RPMI7951 (cell line): Measurements from ENCODE around the gene ALG8. TPM values are rescaled to one million over a fixed set of nuclear protein-coding genes. Genes with fewer than 3 reads are reported as not detected.
"Not testable (repeated sequence)": the region's sequence is repeated elsewhere in the genome, so short reads cannot be mapped to it uniquely, and the experiment has no call there.

Experiments
- DNase-seq: peaks from one replicate; pipeline ENCODE4 v3.0.0-alpha.2; 2012; ENCODE audit warnings: low read depth
- total RNA-seq: library from RNA; depleted of rRNA; stranded (reverse); fragments of >200 nt; shearing (Covaris generic); gene quantifications from 2 replicates; pipeline ENCODE4 v1.2.3, GENCODE V29; 2014

The ALG8 gene
- total RNA-seq, 1 experiment from 2014 or later, result 115 TPM

DNA sequence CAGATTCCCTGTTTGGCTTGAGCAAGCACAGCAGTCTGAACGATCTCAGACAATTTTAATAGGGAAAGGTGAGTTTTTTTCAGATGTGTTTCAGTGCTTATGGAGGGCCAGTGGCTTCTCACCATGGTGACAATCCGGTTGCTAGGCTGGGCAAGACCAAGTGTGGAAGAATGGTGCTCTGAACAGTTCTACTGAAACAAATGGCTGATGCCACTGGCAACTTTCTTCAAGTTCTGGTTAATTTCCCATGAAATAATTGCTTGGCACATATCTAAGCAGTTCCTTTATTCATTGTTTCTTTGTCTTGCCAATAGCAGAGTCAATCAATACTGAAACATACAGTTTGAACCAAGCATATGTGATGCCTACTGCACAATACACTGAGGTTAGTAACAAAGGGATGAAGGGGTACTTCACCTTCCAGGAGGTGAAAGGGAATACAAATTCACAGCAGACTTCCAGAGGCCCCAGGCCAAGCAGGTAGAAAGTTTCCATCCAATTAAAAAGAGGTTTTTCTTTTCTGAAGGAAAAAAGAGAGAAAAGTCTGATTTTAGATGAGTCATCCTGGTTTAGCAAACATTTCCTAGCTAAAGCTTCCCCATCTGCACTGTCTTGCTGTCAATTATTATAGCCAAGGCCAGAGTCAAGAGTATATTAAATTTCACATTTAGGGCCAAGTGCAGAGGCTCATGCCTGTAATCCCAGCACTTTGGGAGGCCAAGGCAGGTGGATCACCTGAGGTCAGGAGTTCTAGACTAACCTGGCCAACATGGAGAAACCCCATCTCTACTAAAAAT, 38.6 kb downstream of the ALG8 start:
- DNase-seq, result no peak

GRCh38 chr11:78100261-78100660, 39.2 kb downstream of the ALG8 start:
- no peak for DNase-seq

GRCh38 chr11:78099666-78100065, 39.8 kb downstream of the ALG8 start:
- no peak for DNase-seq

DNA sequence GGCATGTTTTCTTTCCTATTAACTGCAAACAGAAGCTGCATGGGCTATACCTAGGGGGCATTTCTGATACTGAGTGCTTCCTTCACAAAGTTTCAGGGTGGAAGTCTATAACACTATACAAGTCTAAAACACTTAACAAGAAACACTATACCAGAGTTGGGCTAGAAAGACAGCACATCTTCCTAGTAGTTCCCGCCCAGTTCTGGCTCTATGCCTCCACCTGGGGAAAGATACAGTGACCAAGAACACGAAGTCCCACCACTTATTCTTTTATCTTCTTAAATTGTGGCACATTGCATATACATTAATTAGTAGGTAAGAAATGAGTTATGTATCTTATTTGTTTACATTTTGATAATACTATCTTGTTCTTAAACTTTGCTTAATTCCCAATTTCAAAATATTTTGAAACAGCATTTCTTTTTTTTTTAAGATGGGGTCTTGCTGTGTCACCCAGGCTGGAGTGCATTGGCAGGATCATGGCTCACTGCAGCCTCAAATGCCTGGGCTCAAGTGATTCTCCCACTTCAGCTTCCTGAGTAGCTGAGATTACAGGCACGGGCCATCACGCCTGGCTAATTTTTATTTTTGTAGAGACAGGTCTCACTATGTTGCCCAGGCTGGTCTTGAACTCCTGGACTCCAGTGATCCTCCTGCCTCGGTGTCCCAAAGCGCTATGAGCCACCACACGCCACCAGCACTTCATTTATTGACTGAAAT, 41.6 kb downstream of the ALG8 start:
- DNase-seq, result no peak

- DNase-seq, result no peak
Measured at GRCh38 chr11:78094250-78094649, 45.2 kb downstream of the ALG8 start.

GRCh38 chr11:78086521-78087074, 52.8 kb downstream of the ALG8 start:
- DNase-seq, result peak; percentile 44

GRCh38 chr11:78085972-78086371, 53.5 kb downstream of the ALG8 start:
- no peak for DNase-seq

- DNase-seq, result peak; percentile 81
Measured at GRCh38 chr11:78084506-78084905, 54.9 kb downstream of the ALG8 start.

DNA sequence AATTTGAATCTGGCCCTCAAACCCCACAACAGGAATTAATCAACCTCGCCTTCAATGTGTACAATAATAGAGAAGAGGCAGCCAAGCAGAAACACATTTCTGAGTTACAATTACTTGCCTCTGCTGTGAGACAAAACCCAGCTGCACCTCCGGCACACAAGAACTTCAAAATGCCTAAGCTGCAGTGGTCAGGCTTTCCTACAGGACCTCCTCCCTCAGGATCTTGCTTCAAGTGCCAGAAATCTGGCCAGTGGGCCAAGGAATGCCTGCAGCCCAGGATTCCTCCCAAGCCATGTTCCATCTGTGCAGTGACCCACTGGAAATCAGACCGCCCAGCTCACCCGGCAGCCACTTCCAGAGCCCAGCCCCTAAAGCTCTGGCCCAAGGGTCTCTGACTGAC, 56.4 kb downstream of the ALG8 start:
- DNase-seq, result peak; percentile 58

- DNase-seq, result no peak
Measured at GRCh38 chr11:78082146-78082545, 57.3 kb downstream of the ALG8 start.

GRCh38 chr11:78081583-78081982, 57.8 kb downstream of the ALG8 start:
- DNase-seq, result no peak

GRCh38 chr11:78080818-78081495, 58.5 kb downstream of the ALG8 start:
- peak; percentile 92 for DNase-seq

- DNase-seq, result peak; percentile 22
Measured at GRCh38 chr11:78080084-78080817, 59.2 kb downstream of the ALG8 start.

GRCh38 chr11:78079232-78080083, 60.0 kb downstream of the ALG8 start, which contains the start of gene NDUFC2:
Gene NDUFC2 (minus strand): TSS chr11:78079862. CDS start chr11:78079744, 118 bp downstream.
- DNase-seq, result peak; percentile 83

- no peak for DNase-seq
Measured at GRCh38 chr11:78078218-78079167, 60.9 kb downstream of the ALG8 start.

GRCh38 chr11:78077592-78077991, 61.8 kb downstream of the ALG8 start:
- DNase-seq, result not testable (repeated sequence)

GRCh38 chr11:78076733-78077403, 62.6 kb downstream of the ALG8 start:
- DNase-seq, result no peak

GRCh38 chr11:78074756-78075155, 64.7 kb downstream of the ALG8 start:
- peak; percentile 59 for DNase-seq

DNA sequence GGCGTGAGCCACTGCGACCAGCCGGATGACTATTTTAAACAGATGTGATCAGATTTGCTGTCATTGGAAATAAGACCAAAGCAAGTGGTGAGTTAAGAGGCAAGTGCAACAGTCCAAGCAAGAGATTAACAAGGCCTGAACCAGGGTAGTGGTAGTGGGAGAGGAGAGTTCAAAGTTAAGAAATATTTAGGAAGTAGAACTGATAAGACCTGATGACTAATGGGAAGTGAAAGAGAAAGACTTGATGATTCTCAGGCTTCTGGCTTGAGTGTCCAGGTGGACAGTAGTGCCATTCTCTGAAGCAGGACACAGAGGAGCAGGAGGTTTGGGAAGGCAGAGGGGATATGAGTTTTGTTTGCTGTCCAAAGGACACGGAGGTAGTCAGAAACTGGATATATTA, 67.0 kb downstream of the ALG8 start:
- DNase-seq, result no peak
